Stimulated activated CD4-positive, alpha-beta T cell treated with anti-CD3 and anti-CD28 coated beads, Interleukin-1b, Interleukin-23, amount 100 ng/mL, for 24 hours (primary cell): Measurements from ENCODE around the gene MC1R.
"Not testable (repeated sequence)": the region's sequence is repeated elsewhere in the genome, so short reads cannot be mapped to it uniquely, and the experiment has no call there.

Experiments
- DNase-seq, 4 experiments: peaks; one replicate each; pipeline ENCODE4 v3.0.0-alpha.2; 2020; ENCODE audit warnings: low read depth in 4 of 4, low spot score in 1 of 4

Gene MC1R

DNA sequence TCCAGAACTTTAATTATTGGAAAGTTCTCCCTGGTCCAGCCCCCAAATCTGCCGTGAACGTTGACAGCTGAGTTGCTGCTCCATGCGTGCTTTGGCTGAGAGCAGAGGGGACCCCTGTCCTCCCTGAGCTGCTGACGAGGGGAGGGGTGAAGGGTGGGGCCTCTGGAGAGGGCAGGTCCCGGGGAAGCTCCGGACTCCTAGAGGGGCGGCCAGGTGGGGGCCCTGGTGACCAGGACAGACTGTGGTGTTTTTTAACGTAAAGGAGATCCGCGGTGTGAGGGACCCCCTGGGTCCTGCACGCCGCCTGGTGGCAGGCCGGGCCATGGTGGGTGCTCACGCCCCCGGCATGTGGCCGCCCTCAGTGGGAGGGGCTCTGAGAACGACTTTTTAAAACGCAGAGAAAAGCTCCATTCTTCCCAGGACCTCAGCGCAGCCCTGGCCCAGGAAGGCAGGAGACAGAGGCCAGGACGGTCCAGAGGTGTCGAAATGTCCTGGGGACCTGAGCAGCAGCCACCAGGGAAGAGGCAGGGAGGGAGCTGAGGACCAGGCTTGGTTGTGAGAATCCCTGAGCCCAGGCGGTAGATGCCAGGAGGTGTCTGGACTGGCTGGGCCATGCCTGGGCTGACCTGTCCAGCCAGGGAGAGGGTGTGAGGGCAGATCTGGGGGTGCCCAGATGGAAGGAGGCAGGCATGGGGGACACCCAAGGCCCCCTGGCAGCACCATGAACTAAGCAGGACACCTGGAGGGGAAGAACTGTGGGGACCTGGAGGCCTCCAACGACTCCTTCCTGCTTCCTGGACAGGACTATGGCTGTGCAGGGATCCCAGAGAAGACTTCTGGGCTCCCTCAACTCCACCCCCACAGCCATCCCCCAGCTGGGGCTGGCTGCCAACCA lies at the start of gene MC1R:
Gene MC1R (plus strand): TSS at position 410 of the 895 bp plus-strand sequence. CDS start 397 bp downstream, at position 807.
- no peak for DNase-seq

DNA sequence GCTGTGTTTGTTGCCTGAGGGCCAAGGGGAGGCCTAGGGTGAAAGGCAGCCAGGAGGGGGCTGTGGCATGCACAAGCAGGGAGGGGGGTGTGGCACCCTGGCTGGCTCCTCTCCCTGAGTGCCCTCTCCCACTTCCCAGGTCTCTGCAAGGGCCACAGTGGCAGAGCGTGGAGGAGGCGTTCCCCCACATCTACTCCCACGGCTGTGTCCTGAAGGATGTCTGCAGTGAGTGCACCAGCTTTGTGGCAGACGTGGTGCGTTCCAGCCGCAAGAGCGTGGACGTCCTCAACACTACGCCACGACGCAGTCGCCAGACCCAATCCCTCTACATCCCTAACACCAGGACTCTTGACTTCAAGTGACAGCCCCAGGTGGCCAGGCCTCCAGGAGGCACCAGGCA lies 48.8 kb upstream of the MC1R start:
- no peak for DNase-seq

DNA sequence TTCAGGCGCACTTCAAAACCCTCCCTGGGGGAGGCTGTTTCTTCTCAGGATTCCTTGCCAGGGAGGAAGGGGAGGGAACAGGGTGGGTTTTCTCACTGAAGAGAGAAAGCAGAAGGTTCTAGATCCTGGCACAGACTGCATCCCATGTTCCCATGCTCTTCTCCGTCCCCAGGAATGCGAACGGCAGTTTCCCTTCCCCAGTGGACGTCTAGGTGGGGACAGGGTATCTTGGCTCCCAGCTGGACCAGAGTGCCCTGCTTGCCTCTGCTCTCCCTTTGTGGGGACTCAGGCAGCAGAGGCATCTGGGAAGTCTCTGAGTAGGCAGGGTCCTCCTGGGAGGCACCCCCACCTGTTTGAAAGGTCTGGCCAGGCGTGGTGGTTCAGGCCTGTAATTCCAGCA lies 48.2 kb upstream of the MC1R start:
- DNase-seq, result no peak

DNA sequence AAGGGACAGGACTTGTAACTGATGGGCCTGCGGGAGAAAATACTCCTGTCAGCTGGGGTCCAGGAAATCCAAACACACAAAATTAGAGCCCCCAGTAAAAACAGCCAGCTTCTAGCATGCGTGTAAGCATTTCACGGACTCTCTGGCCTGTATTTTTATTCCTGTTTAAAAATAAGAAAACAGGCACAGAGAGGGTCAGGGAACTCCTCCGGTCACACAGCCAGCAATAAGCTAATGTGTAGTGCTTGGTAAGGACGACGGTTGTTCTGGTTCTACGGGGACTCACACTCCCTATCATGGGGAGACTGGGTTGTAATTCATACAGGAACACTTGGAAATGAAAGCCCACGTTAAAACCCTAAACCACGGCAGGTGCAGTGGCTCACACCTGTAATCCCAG lies 46.8 kb upstream of the MC1R start:
- no peak for DNase-seq

DNA sequence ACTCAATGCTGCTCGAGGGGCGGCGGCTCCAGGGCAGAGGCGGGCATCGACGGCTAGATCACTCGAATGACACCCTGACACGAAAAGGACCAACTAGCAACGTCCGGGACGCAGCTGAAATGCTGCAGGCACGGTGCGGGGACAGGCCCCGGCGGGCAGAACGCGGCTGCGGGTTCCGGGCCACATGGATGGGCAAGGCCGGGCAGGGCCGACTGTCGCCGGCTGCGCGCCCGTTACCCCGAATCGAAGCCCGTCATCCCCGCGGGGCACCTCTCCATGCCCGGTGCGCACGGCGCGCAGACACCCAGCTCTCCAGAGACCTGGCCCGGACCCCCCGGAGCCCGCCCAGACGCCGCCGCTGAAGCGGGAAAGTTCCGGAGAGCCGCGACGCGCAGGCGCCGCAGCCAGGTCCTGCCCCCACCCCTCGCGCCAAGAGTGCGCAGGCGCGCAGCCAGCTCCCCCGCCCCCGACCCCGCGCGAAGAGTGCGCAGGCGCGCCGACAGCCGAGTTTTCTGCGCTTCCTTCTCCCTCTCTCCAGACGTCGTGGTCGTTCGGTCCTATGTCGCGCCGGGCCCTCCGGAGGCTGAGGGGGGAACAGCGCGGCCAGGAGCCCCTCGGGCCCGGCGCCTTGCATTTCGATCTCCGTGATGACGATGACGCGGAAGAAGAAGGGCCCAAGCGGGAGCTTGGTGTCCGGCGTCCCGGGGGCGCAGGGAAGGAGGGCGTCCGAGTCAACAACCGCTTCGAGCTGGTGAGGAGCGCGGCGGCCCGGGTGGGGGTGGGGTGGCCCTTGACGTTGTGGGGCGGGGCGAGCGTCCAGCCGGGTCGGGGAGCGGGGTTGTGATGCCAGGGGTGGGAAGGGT lies 45.3 kb upstream of the MC1R start, which contains the start of gene TCF25:
Gene TCF25 (plus strand): TSS at position 484 of the 863 bp plus-strand sequence. CDS start 76 bp downstream, at position 560.
- DNase-seq, result peak; percentile 73 to 83 (median 78)

DNA sequence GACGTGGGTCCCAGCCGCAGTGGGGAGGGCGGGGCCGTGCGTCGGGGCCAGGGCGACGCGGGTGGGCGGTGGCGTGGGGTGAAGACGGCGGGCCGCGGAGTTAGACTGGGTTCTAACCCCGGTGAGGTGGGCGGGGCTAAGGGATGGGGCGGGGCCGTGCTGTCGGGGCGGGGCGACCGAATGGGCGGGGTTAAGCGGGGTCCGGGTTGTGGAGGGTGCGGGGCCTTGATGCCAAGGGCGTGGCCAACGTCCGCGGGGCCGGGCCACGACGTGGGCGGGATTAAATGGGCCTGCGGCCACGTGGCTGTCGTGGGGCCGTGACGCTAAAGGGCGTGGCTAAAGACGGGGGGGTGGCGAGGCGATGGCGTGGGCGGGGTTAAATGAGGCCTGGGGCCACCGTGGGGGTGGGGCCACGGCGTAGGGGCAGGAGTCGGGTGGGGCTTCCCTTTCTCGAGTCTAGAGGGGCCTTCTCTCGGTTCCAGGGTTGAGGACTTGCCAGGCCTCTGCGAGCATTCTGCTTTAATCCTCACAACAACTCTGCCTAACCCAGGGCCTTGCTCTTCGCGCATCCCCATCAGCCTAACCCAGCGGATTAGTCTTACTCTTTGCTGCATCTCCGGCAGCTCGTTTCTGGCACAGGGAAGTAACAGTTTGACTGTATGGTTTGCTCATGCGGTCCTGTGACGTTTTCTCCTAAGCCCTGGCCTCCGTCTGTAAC lies 44.5 kb upstream of the MC1R start:
- DNase-seq, result peak; percentile 91 to 98 (median 95)

DNA sequence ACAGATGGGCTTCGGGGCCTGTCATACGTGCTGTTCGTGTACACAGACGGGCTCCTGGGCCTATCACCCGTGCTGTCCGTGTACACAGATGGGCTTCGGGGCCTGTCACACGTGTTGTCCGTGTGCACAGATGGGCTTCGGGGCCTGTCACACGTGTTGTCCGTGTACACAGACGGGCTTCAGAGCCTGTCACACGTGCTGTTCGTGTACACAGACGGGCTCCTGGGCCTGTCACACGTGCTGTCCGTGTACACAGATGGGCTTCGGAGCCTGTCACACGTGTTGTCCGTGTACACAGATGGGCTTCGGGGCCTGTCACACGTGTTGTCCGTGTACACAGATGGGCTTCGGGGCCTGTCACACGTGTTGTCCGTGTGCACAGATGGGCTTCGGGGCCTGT lies 39.5 kb upstream of the MC1R start:
- DNase-seq, result not testable (repeated sequence)

DNA sequence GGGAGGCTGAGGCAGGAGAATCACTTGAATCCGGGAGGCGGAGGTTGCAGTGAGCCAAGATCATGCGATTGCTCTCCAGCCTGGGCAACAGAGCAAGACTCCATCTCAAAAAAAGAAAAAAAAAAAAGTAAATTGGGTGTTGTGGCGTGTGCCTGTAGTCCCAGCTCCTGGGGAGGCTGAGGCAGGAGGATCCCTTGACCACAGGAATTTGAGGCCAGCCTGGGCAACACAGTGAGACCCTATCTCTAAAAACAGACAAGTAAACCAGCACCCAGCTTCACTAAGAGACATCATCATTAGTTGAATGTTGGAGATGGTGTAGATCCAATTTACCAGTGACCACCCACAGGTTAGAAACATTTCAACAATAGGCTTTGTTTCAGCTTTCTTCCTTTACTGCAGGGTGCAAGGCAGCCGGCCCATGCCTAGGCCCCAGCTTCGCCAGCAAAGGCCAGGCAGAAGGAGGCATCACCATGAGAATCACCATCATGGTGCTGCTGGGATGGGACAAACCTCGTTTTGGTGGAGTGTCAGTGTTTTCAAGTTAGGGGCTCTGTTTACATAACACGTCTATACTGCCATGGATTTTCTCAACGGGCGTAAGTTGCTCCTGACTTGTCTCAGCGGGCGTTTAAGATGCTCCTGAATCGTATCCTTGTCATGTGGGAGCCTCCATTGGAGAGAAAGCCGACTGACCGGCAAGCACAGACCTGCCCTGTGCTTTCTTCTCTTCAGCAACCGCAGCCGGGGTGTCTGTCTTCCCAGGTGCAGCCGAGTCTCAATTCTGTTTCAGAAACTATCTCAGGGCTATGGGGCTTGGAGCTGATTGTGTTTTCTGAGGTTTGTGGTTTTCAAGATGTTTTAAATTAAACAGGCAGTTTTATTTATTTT lies 37.9 kb upstream of the MC1R start:
- no peak for DNase-seq

DNA sequence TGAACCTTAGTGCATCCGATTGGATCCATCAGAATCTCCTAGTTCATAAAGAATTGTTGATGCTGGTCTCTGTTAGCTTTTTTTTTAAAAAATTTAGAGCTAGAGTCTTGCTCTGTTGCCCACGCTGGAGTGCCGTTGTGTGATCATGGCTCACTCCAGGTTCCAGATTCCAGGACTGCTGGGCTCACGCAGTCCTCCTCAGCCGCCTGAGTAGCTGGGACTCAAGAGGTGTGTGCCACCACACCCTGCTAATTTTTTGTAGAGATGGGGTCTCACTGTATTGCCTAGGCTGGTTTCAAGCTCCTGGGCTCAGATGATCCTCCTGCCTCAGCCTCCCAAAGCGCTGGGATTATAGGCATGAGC lies 37.3 kb upstream of the MC1R start:
- DNase-seq, result no peak

DNA sequence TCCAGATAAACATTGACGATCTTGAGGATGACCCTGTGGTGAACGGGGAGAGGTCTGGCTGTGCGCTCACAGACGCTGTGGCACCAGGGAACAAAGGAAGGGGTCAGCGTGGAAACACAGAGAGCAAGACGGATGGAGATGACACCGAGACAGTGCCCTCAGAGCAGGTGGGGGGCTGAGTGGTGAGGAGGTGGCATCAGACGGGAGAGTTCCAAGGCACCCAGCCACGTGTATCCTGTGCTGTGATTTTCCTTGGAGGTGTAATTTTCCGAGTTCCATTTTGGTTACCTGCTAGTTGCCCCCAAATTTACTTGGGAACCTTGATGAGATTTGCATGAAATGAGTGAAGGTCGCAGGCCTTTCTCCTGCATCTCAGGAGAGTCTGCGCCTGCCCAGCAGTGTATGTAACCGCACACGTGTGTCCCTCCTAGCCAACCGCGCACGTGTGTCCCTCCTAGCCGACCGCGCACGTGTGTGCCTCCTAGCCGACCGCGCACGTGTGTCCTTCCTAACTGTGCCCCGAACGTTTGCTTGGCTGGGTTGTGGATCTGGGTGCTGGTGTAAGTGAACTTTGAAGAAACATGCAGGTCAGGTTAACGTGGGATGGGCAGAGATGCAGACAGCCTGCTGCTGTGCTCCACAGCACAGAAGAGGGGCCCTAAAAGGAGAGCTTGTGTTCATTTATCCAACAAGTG lies 35.2 kb upstream of the MC1R start:
- no peak for DNase-seq

DNA sequence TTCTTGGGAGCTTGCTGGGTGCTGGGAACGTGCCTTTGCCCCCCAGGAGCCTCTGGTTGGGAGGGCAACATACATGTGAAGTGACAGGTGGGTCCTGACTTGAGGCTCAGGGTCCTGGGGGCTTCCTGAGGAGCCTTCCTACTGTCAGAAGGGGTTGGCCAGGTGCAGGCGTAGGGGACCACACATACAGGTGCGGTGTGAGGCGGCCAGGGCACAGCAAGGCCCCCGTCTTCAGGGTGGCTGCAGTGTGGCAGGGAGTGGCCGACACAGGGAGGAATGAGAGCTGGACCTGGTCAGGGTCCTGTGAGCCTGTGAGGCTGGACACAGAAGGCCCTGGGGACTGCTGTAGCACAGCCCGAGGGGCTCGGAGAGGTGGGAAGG lies 34.6 kb upstream of the MC1R start:
- no peak for DNase-seq

DNA sequence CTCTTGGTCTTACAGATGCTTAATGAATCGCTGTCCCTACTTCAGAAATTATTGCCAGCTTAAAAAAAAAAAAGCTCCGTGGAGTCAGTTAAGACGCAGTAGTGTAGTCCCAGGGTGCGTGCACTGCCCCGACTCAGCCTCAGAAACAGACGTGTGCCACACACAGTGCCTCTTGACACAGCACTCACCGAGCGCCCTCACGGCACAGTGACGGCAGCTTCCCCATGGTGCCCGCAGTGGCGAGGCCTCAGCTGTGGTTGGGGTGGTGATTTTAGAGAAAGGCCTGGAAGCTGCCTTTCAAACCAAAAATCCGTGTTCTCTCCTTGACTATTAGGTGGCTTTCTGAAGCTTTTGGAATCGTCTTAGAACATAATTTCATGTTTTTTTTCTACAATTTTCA lies 31.4 kb upstream of the MC1R start:
- DNase-seq, result no peak

DNA sequence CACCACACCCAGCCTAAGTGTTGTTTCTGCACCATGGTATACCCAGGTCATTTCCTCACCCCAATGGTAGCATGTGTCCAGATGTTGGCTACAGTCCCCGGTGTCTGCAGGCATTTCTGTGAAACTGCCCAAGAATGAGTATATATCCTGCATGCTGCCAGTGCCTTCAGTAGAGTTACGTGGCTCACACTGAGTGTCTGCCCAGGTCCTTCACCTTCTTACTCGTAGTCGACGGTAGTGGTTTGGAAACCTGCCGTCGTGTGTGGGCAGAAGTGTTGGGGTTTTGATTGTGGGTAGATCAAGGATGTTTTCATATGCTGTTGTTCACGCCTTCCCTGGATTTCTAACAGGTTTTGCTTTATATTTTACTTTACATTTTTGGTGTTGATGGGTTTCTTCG lies 28.5 kb upstream of the MC1R start:
- DNase-seq, result peak in 2 of 4 experiments; percentile 17 to 24

DNA sequence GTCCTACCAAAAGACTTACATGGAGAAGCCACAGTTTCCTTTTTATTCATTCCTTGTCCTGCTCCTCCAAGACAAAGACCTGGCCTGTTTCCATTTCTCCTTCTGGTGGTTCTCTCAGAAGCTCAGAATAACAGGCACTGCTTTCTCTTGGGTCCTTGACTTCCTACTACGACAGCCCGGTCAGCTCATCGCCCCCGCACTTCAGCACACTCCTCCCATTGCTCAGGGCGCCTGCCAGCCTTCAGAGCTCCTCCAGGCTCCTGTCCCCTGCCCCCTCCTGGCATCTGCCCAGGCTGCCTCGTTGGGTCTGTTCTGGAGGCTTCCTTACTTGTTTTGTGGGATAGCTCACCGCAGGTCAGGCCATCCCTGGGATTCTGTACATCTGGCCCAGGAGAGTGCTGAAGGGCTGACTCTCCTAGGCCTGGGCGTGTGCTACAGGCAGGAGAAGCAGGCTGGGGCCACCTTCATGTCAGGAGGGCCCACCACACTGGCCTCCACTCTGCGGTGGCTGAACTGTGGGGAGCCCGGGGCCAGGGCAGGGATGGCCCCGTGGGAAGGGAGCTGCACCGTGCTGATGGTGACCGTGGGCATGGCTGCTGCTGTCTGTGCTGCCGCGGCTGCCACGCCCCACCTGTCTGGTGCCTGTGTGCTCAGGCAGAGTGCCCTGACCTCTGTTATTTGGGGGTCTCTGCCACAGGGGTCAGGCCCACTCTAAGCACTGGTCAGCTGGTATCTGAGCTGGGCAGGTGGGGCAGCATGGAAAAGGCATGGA lies 27.6 kb upstream of the MC1R start:
- no peak for DNase-seq

DNA sequence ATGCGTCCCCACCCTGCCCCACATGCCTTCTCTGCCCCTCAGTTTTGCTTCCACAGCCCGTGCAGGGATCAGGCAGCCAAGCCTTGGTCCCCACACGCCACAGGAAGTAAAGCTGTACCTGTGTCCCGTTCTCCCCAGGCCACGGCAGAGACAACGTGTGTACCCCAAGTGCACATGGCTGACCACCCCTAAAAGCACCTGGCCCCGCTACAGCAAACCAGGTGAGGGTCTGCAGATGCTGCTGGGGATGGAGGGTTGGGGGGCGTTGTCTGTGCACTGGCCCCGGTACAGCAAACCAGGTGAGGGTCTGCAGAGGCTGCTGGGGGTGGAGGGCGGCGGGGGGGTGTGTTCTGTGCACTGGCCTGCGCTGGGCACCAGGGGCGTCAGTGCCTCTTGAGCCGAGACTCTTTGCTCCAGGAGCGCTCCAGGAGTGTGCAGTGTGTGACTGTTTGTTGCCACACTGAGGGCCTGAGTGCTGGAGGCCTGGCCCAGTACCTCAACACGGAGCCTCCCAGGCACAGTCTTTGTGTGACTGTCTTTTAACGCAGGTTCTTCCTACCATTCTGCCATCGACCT lies 26.5 kb upstream of the MC1R start:
- no peak for DNase-seq

DNA sequence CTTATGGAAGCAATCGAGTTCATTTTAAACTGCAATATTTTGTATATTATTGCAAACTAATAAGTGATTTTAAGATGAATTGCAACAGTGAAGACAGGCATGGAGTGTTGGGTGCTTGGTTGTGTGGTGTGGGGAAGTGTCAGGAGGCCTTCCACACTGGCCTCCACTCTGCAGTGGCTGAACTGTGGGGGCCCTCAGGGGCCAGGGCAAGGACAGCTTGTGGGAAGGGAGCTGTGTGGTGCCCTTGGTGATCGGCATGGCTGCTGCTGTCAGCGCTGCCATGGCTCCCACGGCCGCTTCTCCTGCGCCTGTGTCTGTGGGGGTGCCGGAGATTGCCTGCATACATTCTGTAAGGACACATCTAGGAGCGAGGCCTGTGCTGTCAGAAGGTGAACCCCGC lies 26.0 kb upstream of the MC1R start:
- no peak for DNase-seq

DNA sequence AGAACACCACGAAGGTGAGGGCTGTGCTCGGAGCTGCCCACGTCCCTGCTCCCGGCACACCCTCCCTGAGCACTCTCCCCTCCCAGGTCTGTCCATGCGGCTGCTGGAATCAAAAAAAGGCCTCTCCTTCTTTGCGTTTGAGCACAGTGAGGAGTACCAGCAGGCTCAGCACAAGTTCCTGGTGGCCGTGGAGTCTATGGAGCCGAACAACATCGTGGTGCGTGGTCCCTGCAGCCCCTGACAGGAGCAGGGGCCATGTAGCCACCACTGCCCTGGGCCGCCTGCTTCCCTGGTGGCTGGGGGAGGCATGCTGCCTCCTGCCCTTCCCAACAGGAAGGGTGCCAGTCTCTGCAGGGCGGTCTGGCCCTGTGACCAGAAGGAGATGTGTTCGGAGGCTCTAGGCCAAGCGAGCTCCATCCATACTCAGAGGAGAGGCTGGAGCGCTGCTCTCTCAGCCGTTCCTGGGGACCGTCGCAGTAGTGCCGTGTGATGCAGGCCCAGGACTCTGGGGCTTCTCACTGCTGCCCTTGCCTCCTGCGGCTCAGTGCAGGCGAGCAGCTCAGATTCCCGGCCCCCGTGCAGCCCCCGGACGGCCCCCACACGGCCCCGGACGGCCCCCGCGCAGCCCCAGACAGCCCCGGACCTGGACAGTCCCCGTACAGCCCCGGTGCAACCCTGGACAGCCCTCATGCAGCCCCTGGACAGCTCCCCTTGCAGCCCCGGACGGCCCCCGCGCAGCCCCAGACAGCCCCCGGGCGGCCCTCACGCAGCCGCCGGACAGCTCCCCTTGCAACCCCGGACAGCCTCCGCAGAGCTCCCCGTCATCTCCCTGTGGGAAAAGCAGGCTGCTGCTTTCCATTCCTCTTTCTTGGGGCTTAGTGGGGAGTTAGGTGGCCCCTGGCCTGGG lies 24.8 kb upstream of the MC1R start:
- DNase-seq, result no peak
